HepG2 (cell line): ENCODE results near the gene CYP21A2. TPM values are rescaled to one million over a fixed set of nuclear protein-coding genes. Genes with fewer than 3 reads are reported as not detected.

Experiments used
- AGO1 ChIP-seq: fragments of 200-400 bp; formaldehyde crosslinking; IDR thresholded peaks from 2 replicates; pipeline ENCODE4 v1.6.1; 2017; ENCODE audit warnings: mild to moderate bottlenecking, low read depth, low read length, moderate library complexity; ENCODE audit not compliant: poor library complexity, severe bottlenecking
- EED ChIP-seq: sonication (generic); formaldehyde crosslinking; IDR thresholded peaks from 2 replicates; pipeline ENCODE4 v1.5.0; 2020; ENCODE audit warnings: mild to moderate bottlenecking, missing genetic modification reagents
- ELF3 ChIP-seq: IDR thresholded peaks from 2 replicates; pipeline ENCODE4 v1.6.1; 2016; ENCODE audit warnings: missing genetic modification reagents, missing compliant biosample characterization
- HES4 ChIP-seq: sonication (generic); formaldehyde crosslinking; IDR thresholded peaks from 2 replicates; pipeline ENCODE4 v1.9.0; 2021; ENCODE audit warnings: mild to moderate bottlenecking, missing genetic modification reagents, borderline replicate concordance
- IKZF1 ChIP-seq: fragments of 450-650 bp; IDR thresholded peaks from 2 replicates; pipeline ENCODE4 v1.7.1; 2016
- LCORL ChIP-seq, 2 experiments: fragments of 450-650 bp in 1 of 2; sonication (generic) in 1 of 2; formaldehyde crosslinking in 1 of 2; IDR thresholded peaks; 2 replicates each; pipeline versions ENCODE4 v1.5.0 to v1.6.1; 2017 to 2020; ENCODE audit warnings: antibody characterized with exemption in 1 of 2, missing genetic modification reagents in 1 of 2
- NFE2 ChIP-seq: sonication (generic); formaldehyde crosslinking; IDR thresholded peaks from 2 replicates; pipeline ENCODE4 v1.4.0; 2020; ENCODE audit warnings: missing genetic modification reagents
- PHF20 ChIP-seq: sonication (generic); formaldehyde crosslinking; IDR thresholded peaks from 2 replicates; pipeline ENCODE4 v1.5.0; 2020; ENCODE audit warnings: mild to moderate bottlenecking, missing genetic modification reagents
- PLRG1 ChIP-seq: fragments of 450-650 bp; conservative IDR thresholded peaks from 2 replicates; pipeline ENCODE4 v1.6.1; 2016
- RELA ChIP-seq: sonication (generic); formaldehyde crosslinking; IDR thresholded peaks from 2 replicates; pipeline ENCODE4 v1.4.0; 2020; ENCODE audit warnings: missing genetic modification reagents
- SAFB2 ChIP-seq: sonication (generic); formaldehyde crosslinking; IDR thresholded peaks from 2 replicates; pipeline ENCODE4 v1.5.1; 2020; ENCODE audit warnings: missing genetic modification reagents, low read depth, mild to moderate bottlenecking, borderline replicate concordance
- SUZ12 ChIP-seq: fragments of 150-350 bp; IDR thresholded peaks from 2 replicates; pipeline ENCODE4 v1.6.1; 2014; ENCODE audit warnings: low read depth, low read length
- TFAP4 ChIP-seq: sonication (generic); IDR thresholded peaks from 2 replicates; pipeline ENCODE4 v1.6.1; 2016; ENCODE audit warnings: low read depth, borderline replicate concordance
- ZBTB21 ChIP-seq: sonication (generic); formaldehyde crosslinking; IDR thresholded peaks from 2 replicates; pipeline ENCODE4 v1.4.0; 2020; ENCODE audit warnings: missing genetic modification reagents
- ZNF230 ChIP-seq: sonication (generic); formaldehyde crosslinking; IDR thresholded peaks from 2 replicates; pipeline ENCODE4 v1.4.0; 2020; ENCODE audit warnings: mild to moderate bottlenecking, missing genetic modification reagents
- ZNF629 ChIP-seq: sonication (generic); formaldehyde crosslinking; conservative IDR thresholded peaks from 2 replicates; pipeline ENCODE4 v1.5.0; 2020; ENCODE audit warnings: missing genetic modification reagents
- ZNF674 ChIP-seq: sonication (generic); formaldehyde crosslinking; IDR thresholded peaks from 2 replicates; pipeline ENCODE4 v1.5.0; 2020; ENCODE audit warnings: low read depth, mild to moderate bottlenecking, missing genetic modification reagents
- ZSCAN21 ChIP-seq: sonication (generic); formaldehyde crosslinking; IDR thresholded peaks from 2 replicates; pipeline ENCODE4 v1.8.0; 2022; ENCODE audit warnings: mild to moderate bottlenecking, missing genetic modification reagents, moderate library complexity, borderline replicate concordance
- polyA plus RNA-seq, 8 experiments: library from polyadenylated mRNA; depleted of rRNA in 3 of 8; stranded (reverse) in 7 of 8; unstranded in 1 of 8; fragments of >200 nt; fragmentation: Illumina TruSeq in 4 of 8; extraction: Trizol in 4 of 8; gene quantifications; 2 replicates each; pipeline versions ENCODE4 v1.2.1 to v1.2.3, GENCODE V29; 2011 to 2016; ENCODE audit warnings: low read depth in 4 of 8, missing spikeins in 1 of 8, mixed read lengths in 1 of 8; ENCODE audit not compliant: insufficient read depth in 1 of 8
- total RNA-seq, 5 experiments: library from RNA; depleted of rRNA; stranded (reverse); fragments of >200 nt; fragmentation: Illumina TruSeq; extraction: Trizol; gene quantifications; 2 replicates each; pipeline ENCODE4 v1.2.3, GENCODE V29; 2016; ENCODE audit warnings: low read depth in 1 of 5
- TF ChIP-seq, protein P1 (sequence below): sonication (generic); formaldehyde crosslinking; IDR thresholded peaks from 2 replicates; pipeline ENCODE4 v1.4.0; 2020; ENCODE audit warnings: missing genetic modification reagents, borderline replicate concordance
- TF ChIP-seq, protein P2 (sequence below): fragments of 450-650 bp; IDR thresholded peaks from 2 replicates; pipeline ENCODE4 v1.6.1; 2016

CYP21A2 gene
- total and polyA plus RNA-seq, 2 of the 13 experiments (the other 11 are each of a cell fraction or from before 2014, with no cell fraction given): 1.5 to 6.3 TPM

DNA sequence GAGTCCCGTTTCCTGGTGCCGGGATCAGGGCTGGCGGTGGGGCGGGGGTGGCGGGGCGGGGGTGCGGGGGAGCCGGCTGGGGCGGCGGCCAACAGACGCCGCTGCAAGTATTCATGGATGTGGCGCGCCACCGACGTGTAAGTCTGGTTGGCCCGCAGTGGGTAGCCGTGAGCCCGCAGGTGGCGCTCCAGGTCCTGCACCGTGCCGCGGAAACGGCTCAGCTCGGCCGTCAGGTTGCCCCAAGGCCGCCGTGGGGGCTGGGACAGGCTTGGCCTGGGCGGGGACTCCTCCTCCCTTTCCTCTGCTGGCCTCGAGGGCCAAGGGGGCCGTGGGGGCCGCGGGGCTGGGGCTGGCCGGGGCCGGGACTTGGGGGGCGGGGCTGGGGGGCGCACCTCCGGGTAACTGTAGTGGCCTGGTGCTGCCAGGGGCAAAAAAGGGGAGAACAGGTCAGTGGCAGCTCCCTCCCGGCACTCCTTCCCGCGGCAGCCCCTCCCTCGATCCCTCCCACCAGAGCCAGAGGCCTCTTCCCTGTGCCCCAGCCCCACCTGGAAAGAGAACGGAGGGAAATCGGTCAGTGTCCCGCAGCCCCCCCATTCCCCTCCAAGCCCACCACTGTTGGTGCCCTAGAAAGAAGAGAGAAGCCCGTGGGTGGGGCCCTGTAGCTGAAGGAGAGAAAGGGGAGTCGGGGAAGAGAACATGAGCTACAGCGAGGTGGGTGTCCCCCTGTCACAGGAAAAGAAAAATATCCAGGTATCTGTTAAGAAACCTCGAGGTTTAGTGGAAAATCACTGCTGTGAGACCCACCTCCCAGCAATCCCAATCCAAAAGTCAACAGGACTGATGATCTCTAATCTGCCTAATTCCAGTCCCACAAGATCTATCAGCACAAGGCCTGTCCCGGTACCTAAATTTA is 49.6 kb downstream of the CYP21A2 start (continued):
- no peak for TF ChIP-seq TFAP4
- TF ChIP-seq ELF3: peak; percentile 68
- TF ChIP-seq IKZF1: no peak
- TF ChIP-seq ZSCAN21 (CRISPR knock-in tag): no peak; the same call in 1 of the 2 replicates
- TF ChIP-seq PHF20 (CRISPR knock-in tag): 0 out of 2 replicates have a peak, but pooled peaks have one; percentile 38
- TF ChIP-seq HES4: no peak
- TF ChIP-seq SUZ12: no peak
- TF ChIP-seq ZNF629: 0 out of 2 replicates have a peak, but pooled peaks have one; percentile 24
- TF ChIP-seq NFE2 (CRISPR knock-in tag): no peak
- TF ChIP-seq RELA (CRISPR knock-in tag): 0 out of 2 replicates have a peak, but pooled peaks have one; percentile 24
- no peak for TF ChIP-seq ZNF674 (CRISPR knock-in tag)
- no peak for TF ChIP-seq ZBTB21 (CRISPR knock-in tag)
- TF ChIP-seq PLRG1: no peak
- TF ChIP-seq, protein P1, sequence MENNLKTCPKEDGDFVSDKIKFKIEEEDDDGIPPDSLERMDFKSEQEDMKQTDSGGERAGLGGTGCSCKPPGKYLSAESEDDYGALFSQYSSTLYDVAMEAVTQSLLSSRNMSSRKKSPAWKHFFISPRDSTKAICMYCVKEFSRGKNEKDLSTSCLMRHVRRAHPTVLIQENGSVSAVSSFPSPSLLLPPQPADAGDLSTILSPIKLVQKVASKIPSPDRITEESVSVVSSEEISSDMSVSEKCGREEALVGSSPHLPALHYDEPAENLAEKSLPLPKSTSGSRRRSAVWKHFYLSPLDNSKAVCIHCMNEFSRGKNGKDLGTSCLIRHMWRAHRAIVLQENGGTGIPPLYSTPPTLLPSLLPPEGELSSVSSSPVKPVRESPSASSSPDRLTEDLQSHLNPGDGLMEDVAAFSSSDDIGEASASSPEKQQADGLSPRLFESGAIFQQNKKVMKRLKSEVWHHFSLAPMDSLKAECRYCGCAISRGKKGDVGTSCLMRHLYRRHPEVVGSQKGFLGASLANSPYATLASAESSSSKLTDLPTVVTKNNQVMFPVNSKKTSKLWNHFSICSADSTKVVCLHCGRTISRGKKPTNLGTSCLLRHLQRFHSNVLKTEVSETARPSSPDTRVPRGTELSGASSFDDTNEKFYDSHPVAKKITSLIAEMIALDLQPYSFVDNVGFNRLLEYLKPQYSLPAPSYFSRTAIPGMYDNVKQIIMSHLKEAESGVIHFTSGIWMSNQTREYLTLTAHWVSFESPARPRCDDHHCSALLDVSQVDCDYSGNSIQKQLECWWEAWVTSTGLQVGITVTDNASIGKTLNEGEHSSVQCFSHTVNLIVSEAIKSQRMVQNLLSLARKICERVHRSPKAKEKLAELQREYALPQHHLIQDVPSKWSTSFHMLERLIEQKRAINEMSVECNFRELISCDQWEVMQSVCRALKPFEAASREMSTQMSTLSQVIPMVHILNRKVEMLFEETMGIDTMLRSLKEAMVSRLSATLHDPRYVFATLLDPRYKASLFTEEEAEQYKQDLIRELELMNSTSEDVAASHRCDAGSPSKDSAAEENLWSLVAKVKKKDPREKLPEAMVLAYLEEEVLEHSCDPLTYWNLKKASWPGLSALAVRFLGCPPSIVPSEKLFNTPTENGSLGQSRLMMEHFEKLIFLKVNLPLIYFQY (CRISPR knock-in tag): peak; percentile 74; the same call in 1 of the 2 replicates
- TF ChIP-seq, protein P2, sequence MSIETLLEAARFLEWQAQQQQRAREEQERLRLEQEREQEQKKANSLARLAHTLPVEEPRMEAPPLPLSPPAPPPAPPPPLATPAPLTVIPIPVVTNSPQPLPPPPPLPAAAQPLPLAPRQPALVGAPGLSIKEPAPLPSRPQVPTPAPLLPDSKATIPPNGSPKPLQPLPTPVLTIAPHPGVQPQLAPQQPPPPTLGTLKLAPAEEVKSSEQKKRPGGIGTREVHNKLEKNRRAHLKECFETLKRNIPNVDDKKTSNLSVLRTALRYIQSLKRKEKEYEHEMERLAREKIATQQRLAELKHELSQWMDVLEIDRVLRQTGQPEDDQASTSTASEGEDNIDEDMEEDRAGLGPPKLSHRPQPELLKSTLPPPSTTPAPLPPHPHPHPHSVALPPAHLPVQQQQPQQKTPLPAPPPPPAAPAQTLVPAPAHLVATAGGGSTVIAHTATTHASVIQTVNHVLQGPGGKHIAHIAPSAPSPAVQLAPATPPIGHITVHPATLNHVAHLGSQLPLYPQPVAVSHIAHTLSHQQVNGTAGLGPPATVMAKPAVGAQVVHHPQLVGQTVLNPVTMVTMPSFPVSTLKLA: no peak
- no peak for TF ChIP-seq SAFB2
- no peak for TF ChIP-seq LCORL (IDR thresholded peaks at IDR 0.05)
- peak; percentile 71; the same call in 1 of the 2 replicates for TF ChIP-seq LCORL (CRISPR knock-in tag; IDR thresholded peaks at IDR 0.05)
- TF ChIP-seq ZNF230 (CRISPR knock-in tag): no peak
- TF ChIP-seq EED (CRISPR knock-in tag): no peak
- TF ChIP-seq AGO1: no peak
